Measurements from ENCODE around the gene ATG7. TPM values are rescaled to one million over a fixed set of nuclear protein-coding genes. Genes with fewer than 3 reads are reported as not detected.
"Not testable (repeated sequence)": the region's sequence is repeated elsewhere in the genome, so short reads cannot be mapped to it uniquely, and the experiment has no call there.

ATG7 gene
- total and polyA plus RNA-seq, 4 experiments from 2014 or later, result 16.9 to 32.8 (median 27.8) TPM

DNA sequence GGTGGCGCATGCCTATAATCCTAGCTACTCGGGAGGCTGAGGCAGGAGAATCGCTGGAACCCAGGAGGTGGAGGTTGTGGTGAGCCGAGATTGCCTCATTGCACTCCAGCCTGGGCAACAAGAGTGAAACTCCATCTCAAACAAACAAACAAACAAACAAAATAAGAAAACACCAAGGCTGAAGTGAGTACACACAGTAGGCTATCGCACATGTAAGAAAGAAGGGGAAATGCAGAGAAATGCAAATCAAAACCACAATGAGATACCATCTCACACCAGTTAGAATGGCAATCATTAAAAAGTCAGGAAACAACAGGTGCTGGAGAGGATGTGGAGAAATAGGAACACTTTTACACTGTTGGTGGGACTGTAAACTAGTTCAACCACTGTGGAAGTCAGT, 322.8 kb downstream of the ATG7 start:
- H3K4me1 ChIP-seq (ENCODE audit: insufficient read depth, low read length); H3K36me3 ChIP-seq (ENCODE audit: insufficient read depth, low read length); intact Hi-C loops (cut with micrococcal nuclease); CTCF ChIA-PET (ENCODE audit: partially characterized antibody); H3K4me3 Mint-ChIP-seq; H3K27me3 Mint-ChIP-seq; H3K27ac ChIP-seq (ENCODE audit: low read depth, low read length); H3K9me3 ChIP-seq (ENCODE audit: control insufficient read depth in 1 of 2, low read length in 2 of 2); H3K9me3 Mint-ChIP-seq; H3K4me3 ChIP-seq (ENCODE audit: low read length in 2 of 2); H3K27me3 ChIP-seq (ENCODE audit: insufficient read depth, low read length); DNase-seq; POLR2A ChIA-PET (ENCODE audit: partially characterized antibody): not testable (repeated sequence)
- Mint-ChIP-seq H3K36me3 (peaks cover 41 to 44% of the 10 kb centered on the region in 2 donors), H3K27ac (peak overlapping the region in 1 of 7 donors; percentile 65), H3K4me1 (peaks cover 15 to 48% (median 36%) of the 10 kb centered on the region in 4 donors)

DNA sequence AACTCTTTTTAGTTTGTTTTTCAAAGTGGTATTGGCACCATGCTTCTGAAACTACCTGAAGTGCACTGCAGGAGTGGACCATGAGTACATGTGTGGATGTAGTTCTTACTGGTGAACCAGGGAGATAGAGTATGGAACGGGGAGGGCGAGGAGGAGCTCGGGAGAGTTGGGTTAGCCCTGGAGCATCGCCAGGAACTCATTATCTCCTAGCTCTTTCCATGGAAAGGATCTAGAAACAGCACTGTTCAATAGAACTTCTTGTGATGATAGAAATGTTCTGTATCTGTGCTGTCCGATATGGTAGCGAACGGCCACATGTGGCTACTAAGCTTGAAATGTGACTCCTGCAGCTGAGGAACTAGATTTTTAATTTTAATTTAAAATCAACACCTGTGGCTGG, 324.2 kb downstream of the ATG7 start:
- Histone ChIP-seq H3K4me1 (ENCODE audit: insufficient read depth, low read length) (no peaks in the 10 kb centered on the region), H3K27me3 (ENCODE audit: insufficient read depth, low read length) (no peaks in the 10 kb centered on the region), H3K9me3 (ENCODE audit: control insufficient read depth in 1 of 2, low read length in 2 of 2) (no peaks in the 10 kb centered on the region), H3K27ac (ENCODE audit: low read depth, low read length) (no peak overlapping the region), H3K36me3 (ENCODE audit: insufficient read depth, low read length) (peaks cover 13% of the 10 kb centered on the region), H3K4me3 (ENCODE audit: low read length in 2 of 2) (no peak overlapping the region)
- Mint-ChIP-seq H3K9me3 (peaks cover 0 to 5% (median 0%) of the 10 kb centered on the region in 8 donors), H3K36me3 (peaks cover 55 to 56% of the 10 kb centered on the region in 2 donors), H3K4me1 (peaks cover 11 to 35% (median 27%) of the 10 kb centered on the region in 4 donors), H3K27ac (no peak overlapping the region), H3K27me3 (no peaks in the 10 kb centered on the region), H3K4me3 (no peak overlapping the region)
- ChIA-PET CTCF (ENCODE audit: partially characterized antibody) (no interaction called here), POLR2A (ENCODE audit: partially characterized antibody) (no interaction called here)
- intact Hi-C loops (cut with micrococcal nuclease), result no loop called here
- no peak for DNase-seq

DNA sequence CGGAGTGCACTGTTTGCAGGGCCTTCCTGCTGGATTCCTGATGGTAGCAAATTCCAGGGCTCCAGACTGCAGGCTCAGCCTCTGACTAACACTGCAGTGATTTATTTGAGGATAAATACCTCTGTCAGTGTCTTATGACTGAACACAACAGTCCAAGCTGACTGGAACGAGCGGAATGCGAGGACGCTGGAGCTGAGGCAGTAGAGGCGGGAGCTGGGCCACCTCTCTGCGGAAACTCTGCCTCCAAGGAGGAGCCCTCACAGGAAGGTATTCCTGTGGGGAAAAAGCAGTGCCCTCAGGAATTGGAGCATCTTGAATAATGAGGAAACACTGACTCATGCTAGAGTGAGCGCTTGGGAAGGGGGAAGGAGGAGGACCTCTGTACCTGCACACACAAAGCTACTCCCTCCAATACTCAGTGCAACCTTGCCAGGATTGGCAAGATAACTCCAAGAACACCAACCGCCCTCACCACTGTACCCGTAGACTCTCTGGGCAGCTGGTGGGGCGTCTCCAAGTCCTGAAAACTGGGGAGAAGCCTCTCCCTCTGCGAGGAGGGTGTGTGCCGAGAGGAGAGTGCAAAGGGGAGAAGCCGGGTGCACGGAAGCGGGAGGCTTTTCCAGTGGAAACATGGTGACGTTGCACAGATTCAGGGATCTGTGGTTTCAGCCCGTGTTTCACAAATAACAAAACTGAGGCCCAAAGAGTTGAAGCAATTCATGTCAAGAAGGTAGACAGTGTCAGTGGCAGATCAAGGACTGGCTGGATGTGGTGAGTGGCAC, 328.5 kb downstream of the ATG7 start:
- H3K4me1 Mint-ChIP-seq, result peaks cover 5 to 16% (median 9%) of the 10 kb centered on the region in 4 donors
- H3K9me3 Mint-ChIP-seq, result peaks cover 0 to 4% (median 0%) of the 10 kb centered on the region in 8 donors
- DNase-seq, result no peak
- Histone ChIP-seq H3K4me1 (ENCODE audit: insufficient read depth, low read length) (no peaks in the 10 kb centered on the region), H3K27ac (ENCODE audit: low read depth, low read length) (no peak overlapping the region), H3K9me3 (ENCODE audit: control insufficient read depth in 1 of 2, low read length in 2 of 2) (no peaks in the 10 kb centered on the region), H3K4me3 (ENCODE audit: low read length in 2 of 2) (no peak overlapping the region), H3K36me3 (ENCODE audit: insufficient read depth, low read length) (peaks cover 13% of the 10 kb centered on the region), H3K27me3 (ENCODE audit: insufficient read depth, low read length) (no peaks in the 10 kb centered on the region)
- peak overlapping the region in 2 of 7 donors; percentile 46 to 49 for H3K27ac Mint-ChIP-seq
- CTCF ChIA-PET (ENCODE audit: partially characterized antibody), result no interaction called here
- POLR2A ChIA-PET (ENCODE audit: partially characterized antibody), result no interaction called here
- peaks cover 46 to 49% of the 10 kb centered on the region in 2 donors for H3K36me3 Mint-ChIP-seq
- intact Hi-C loops (cut with micrococcal nuclease), result no loop called here
- H3K4me3 Mint-ChIP-seq, result no peak overlapping the region
- H3K27me3 Mint-ChIP-seq, result no peaks in the 10 kb centered on the region

DNA sequence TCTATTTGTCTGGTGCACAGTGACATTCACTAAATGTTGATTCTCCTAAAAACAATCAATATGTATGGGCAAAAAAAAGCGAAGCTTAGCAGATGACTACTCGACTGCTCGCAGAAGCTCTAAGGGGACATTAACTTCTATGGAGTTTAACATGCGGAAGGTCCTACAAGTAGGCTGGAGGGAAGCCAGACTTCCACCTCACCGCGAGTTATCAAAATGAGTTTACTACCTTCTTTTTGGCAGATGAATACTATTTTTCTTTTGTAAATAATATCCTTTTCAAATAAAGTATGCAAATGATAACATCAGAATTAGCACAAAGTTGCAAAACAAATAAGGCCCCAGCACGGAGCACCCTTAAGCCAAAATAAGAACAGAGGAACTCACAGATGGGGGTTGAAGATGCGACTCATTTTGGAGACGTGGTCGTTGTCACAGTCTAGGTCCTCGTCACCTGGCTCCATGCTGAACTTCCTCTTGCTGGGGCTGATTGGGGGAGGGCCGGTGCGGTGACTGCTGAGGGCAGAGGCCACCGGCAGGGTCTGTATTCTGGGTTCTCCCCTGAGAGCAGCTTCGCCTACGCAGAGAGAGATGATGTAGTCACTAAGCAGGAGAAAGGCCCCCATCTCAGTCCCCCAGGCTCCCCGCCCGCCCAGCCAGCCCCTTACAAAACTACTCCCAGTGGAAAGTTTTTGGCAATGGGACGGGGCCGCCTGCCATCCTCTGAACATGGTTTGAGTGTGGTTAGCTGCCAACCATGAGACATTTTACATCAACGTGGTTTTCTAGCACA, 329.4 kb downstream of the ATG7 start:
- H3K9me3 Mint-ChIP-seq, result peaks cover 0 to 3% (median 0%) of the 10 kb centered on the region in 8 donors
- H3K27me3 Mint-ChIP-seq, result no peaks in the 10 kb centered on the region
- H3K27me3 ChIP-seq (ENCODE audit: insufficient read depth, low read length), result no peaks in the 10 kb centered on the region
- intact Hi-C loops (cut with micrococcal nuclease), result no loop called here
- no peaks in the 10 kb centered on the region for H3K9me3 ChIP-seq (ENCODE audit: control insufficient read depth in 1 of 2, low read length in 2 of 2)
- DNase-seq, result no peak
- ChIA-PET POLR2A (ENCODE audit: partially characterized antibody) (interaction anchor here (0.6 kb wide), 1 partner anchor 35 kb away, joined by 3 read pairs; no protein-coding TSS in a partner anchor), CTCF (ENCODE audit: partially characterized antibody) (no interaction called here)
- H3K4me1 ChIP-seq (ENCODE audit: insufficient read depth, low read length), result no peaks in the 10 kb centered on the region
- no peak overlapping the region for H3K27ac Mint-ChIP-seq
- peaks cover 13% of the 10 kb centered on the region for H3K36me3 ChIP-seq (ENCODE audit: insufficient read depth, low read length)
- no peak overlapping the region for H3K27ac ChIP-seq (ENCODE audit: low read depth, low read length)
- no peak overlapping the region for H3K4me3 ChIP-seq (ENCODE audit: low read length in 2 of 2)
- H3K4me1 Mint-ChIP-seq, result peaks cover 6 to 19% (median 12%) of the 10 kb centered on the region in 4 donors
- H3K4me3 Mint-ChIP-seq, result no peak overlapping the region
- H3K36me3 Mint-ChIP-seq, result peaks cover 43 to 45% of the 10 kb centered on the region in 2 donors

DNA sequence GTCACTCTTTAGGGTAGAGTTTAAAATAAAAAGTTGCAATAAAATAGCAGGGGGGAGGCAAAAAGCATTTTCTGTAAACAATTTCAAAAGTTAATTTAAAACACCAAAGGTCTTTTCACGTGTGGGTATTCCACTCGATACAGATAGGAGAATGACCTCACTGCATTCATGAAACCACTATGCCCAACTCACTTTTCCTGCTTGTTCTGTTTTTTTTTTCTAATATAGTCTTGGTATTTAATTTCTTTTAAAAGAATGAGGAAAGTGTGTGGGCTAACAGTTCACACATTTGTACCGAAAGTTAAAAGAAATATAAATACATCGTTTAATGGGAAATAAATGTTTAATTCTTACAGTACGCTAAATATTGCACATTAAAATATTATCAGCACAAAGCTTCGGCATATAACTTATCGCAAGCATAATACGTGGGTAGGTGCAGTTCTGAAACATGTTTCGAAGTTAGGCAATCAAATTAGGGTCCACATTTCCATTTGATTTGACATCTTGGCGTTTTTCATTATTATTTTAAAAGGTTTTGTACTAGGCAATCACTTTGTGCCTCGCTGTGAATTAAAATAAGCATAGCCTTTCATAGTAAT, 330.1 kb downstream of the ATG7 start:
- no peaks in the 10 kb centered on the region for H3K4me1 ChIP-seq (ENCODE audit: insufficient read depth, low read length)
- Mint-ChIP-seq H3K4me1 (peaks cover 10 to 19% (median 16%) of the 10 kb centered on the region in 4 donors), H3K27me3 (no peaks in the 10 kb centered on the region), H3K9me3 (peaks cover 0 to 3% (median 0%) of the 10 kb centered on the region in 8 donors), H3K36me3 (peaks cover 37 to 39% of the 10 kb centered on the region in 2 donors), H3K4me3 (no peak overlapping the region), H3K27ac (no peak overlapping the region)
- no peaks in the 10 kb centered on the region for H3K9me3 ChIP-seq (ENCODE audit: control insufficient read depth in 1 of 2, low read length in 2 of 2)
- H3K4me3 ChIP-seq (ENCODE audit: low read length in 2 of 2), result no peak overlapping the region
- peaks cover 13% of the 10 kb centered on the region for H3K36me3 ChIP-seq (ENCODE audit: insufficient read depth, low read length)
- intact Hi-C loops (cut with micrococcal nuclease), result no loop called here
- no peaks in the 10 kb centered on the region for H3K27me3 ChIP-seq (ENCODE audit: insufficient read depth, low read length)
- CTCF ChIA-PET (ENCODE audit: partially characterized antibody), result no interaction called here
- no peak for DNase-seq
- H3K27ac ChIP-seq (ENCODE audit: low read depth, low read length), result no peak overlapping the region
- POLR2A ChIA-PET (ENCODE audit: partially characterized antibody), result interaction anchor here (0.6 kb wide), 1 partner anchor 35 kb away, joined by 3 read pairs; no protein-coding TSS in a partner anchor

DNA sequence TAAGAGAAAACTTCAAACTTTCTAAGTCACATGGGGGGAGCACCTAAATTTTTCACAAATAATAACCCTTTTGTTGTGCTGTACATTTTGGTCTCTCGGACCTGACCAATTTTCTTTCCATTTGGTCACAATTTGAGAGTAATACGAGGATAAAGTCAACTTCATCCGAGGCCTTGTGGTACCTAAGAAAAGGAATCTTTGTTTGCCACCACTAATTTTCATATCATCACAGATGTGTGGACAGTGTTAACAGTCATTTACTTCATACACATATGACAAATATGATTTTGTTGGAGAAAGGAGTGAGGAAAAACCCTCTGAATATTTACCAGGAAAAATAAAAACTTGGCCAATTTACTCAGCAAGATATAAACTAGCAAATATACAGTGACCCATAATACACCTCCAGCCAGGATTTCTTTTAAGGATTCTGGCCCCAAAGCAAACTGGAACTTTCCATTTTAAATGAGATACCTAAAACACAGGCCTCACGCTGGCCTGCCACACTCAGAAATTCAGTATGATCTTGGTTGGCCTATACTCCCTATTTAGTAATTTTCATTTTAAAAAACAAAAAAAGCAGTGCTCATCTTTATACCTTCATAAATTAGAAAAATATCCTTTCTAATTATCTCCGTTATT, 330.8 kb downstream of the ATG7 start:
- Mint-ChIP-seq H3K27me3 (no peaks in the 10 kb centered on the region), H3K4me1 (peaks cover 12 to 17% (median 17%) of the 10 kb centered on the region in 4 donors), H3K4me3 (no peak overlapping the region), H3K9me3 (no peaks in the 10 kb centered on the region), H3K27ac (no peak overlapping the region), H3K36me3 (peaks cover 32 to 36% of the 10 kb centered on the region in 2 donors)
- Histone ChIP-seq H3K4me3 (ENCODE audit: low read length in 2 of 2) (no peak overlapping the region), H3K36me3 (ENCODE audit: insufficient read depth, low read length) (peaks cover 13% of the 10 kb centered on the region), H3K9me3 (ENCODE audit: control insufficient read depth in 1 of 2, low read length in 2 of 2) (no peaks in the 10 kb centered on the region), H3K27ac (ENCODE audit: low read depth, low read length) (no peak overlapping the region), H3K27me3 (ENCODE audit: insufficient read depth, low read length) (no peaks in the 10 kb centered on the region), H3K4me1 (ENCODE audit: insufficient read depth, low read length) (no peaks in the 10 kb centered on the region)
- no peak for DNase-seq
- ChIA-PET CTCF (ENCODE audit: partially characterized antibody) (no interaction called here), POLR2A (ENCODE audit: partially characterized antibody) (no interaction called here)
- intact Hi-C loops (cut with micrococcal nuclease), result no loop called here

DNA sequence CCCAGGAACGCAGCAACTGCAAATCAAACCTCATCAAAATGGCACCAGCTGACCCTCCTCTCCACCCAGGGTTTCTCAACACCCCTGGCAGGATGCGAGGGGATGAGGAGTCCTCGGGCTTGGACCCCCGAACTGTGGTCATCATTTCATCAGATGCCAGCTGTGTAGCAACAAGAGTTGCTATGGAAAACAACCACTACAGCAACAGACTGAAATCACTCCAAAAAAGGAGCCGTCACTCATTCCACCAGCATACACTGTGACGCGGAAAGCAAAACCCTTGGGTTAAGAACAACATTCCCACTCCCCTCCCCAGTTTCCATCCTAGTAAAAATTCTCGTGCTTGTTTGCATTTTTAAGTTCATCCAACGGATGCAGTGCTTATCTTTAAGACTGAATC, 331.4 kb downstream of the ATG7 start:
- Mint-ChIP-seq H3K4me3 (no peak overlapping the region), H3K27me3 (no peaks in the 10 kb centered on the region), H3K27ac (no peak overlapping the region), H3K36me3 (peaks cover 26 to 33% of the 10 kb centered on the region in 2 donors), H3K9me3 (no peaks in the 10 kb centered on the region), H3K4me1 (peaks cover 12 to 21% (median 17%) of the 10 kb centered on the region in 4 donors)
- H3K27ac ChIP-seq (ENCODE audit: low read depth, low read length), result no peak overlapping the region
- DNase-seq, result no peak
- peaks cover 13% of the 10 kb centered on the region for H3K36me3 ChIP-seq (ENCODE audit: insufficient read depth, low read length)
- H3K4me3 ChIP-seq (ENCODE audit: low read length in 2 of 2), result no peak overlapping the region
- no peaks in the 10 kb centered on the region for H3K27me3 ChIP-seq (ENCODE audit: insufficient read depth, low read length)
- CTCF ChIA-PET (ENCODE audit: partially characterized antibody), result no interaction called here
- intact Hi-C loops (cut with micrococcal nuclease), result no loop called here
- POLR2A ChIA-PET (ENCODE audit: partially characterized antibody), result no interaction called here
- no peaks in the 10 kb centered on the region for H3K4me1 ChIP-seq (ENCODE audit: insufficient read depth, low read length)
- no peaks in the 10 kb centered on the region for H3K9me3 ChIP-seq (ENCODE audit: control insufficient read depth in 1 of 2, low read length in 2 of 2)
